ENCODE measurements around the gene CDS2. TPM values are rescaled to one million over a fixed set of nuclear protein-coding genes. Genes with fewer than 3 reads are reported as not detected.
A peak's percentile ranks its signal among the peaks of the same experiment; 100 is the strongest.

Gene CDS2
- polyA plus RNA-seq, 2 of the 4 experiments (the other 2 are of a cell fraction): 44.0 to 106 TPM

DNA sequence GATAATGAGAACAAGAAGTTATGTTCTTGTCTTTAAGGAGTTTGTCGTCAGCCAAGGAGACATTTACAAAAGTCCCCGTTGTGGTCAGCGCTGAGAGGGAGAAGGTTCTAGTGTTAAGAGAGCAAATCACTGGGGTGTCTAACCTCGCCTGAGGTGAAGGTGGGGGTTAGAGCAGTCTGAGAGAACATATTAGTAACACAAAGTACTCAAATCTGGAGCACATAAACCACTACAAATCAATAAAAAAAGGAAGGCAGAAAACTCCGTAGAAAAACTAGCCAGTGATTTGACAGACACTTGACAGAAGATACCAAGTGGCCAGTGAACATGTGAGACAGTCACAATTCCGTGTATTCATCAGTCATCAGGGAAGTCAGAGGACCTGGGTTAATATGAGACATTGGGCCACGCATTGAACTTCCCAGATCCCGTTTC lies 45.4 kb downstream of the CDS2 start:
- no peak overlapping the region for H3K4me2 ChIP-seq
- no peaks in the 10 kb centered on the region for H3K9me3 ChIP-seq
- FAIRE-seq (peak; percentile 18), DNase-seq (ENCODE audit: low read depth in 1 of 2, low spot score in 1 of 2) (no peak), ATAC-seq (no peak)
- no peak for TF ChIP-seq TFCP2L1 (CRISPR knock-in tag; IDR thresholded peaks at IDR 0.05)
- TF ChIP-seq ZC3H11A (IDR thresholded peaks at IDR 0.05): no peak
- no peak for TF ChIP-seq GATA3 (IDR thresholded peaks at IDR 0.05; ENCODE audit: borderline replicate concordance)
- CTCF ChIA-PET: interaction anchor here (0.7 to 4.3 kb wide), 4 partner anchors 7 to 45 kb away, joined by 3 to 32 read pairs (median 3); partner anchors contain the start of gene CDS2
- no peak overlapping the region for H3K27ac ChIP-seq
- WGBS (ENCODE audit: missing lambda C conversion rate): 85% methylated on average over 8 of the region's 8 CpGs
- H3K4me1 ChIP-seq: peaks cover 16% of the 10 kb centered on the region
- no peak overlapping the region for H3K4me3 ChIP-seq
- POLR2A ChIA-PET: no interaction called here

DNA sequence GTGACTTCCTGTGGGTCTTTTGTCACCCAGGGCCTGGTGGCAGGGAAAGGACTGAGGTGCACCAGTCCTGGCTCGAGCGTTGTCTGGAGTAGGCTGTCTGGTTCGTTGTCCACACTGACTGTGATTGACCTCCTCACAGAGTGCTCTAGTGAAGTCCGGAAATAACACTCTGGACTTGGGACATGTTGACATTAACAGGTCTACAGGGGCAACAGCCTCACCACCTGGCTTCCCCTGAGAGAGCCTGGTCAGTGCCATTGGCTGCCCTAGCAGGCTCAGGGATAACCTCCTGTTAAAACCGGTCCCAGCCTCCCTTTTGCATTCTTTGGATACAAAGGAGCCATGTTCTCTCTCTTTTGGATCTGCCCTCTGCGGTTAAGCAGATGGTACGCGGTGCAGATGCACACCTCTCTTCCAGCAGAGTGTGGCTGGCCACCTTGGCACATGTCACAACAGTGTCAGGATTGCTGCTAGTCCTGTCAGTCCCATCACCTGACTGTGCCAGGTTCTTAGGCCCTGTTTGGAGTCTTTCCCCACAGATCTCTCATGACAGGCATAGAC lies 46.2 kb downstream of the CDS2 start:
- no peak for DNase-seq (ENCODE audit: low read depth in 1 of 2, low spot score in 1 of 2)
- WGBS (ENCODE audit: missing lambda C conversion rate): 93% methylated on average over 8 of the region's 8 CpGs
- POLR2A ChIA-PET: no interaction called here
- Histone ChIP-seq H3K27ac (no peak overlapping the region), H3K4me2 (no peak overlapping the region), H3K4me1 (peaks cover 12% of the 10 kb centered on the region), H3K9me3 (no peaks in the 10 kb centered on the region), H3K4me3 (no peak overlapping the region)
- TF ChIP-seq, protein P1, sequence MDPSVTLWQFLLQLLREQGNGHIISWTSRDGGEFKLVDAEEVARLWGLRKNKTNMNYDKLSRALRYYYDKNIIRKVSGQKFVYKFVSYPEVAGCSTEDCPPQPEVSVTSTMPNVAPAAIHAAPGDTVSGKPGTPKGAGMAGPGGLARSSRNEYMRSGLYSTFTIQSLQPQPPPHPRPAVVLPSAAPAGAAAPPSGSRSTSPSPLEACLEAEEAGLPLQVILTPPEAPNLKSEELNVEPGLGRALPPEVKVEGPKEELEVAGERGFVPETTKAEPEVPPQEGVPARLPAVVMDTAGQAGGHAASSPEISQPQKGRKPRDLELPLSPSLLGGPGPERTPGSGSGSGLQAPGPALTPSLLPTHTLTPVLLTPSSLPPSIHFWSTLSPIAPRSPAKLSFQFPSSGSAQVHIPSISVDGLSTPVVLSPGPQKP (IDR thresholded peaks at IDR 0.05; ENCODE audit: low read depth, low read length): no peak
- no peak for TF ChIP-seq MYC (IDR thresholded peaks at IDR 0.05; ENCODE audit: borderline replicate concordance, low read length)
- no peak for TF ChIP-seq HDAC2 (IDR thresholded peaks at IDR 0.05)
- TF ChIP-seq, protein P2, sequence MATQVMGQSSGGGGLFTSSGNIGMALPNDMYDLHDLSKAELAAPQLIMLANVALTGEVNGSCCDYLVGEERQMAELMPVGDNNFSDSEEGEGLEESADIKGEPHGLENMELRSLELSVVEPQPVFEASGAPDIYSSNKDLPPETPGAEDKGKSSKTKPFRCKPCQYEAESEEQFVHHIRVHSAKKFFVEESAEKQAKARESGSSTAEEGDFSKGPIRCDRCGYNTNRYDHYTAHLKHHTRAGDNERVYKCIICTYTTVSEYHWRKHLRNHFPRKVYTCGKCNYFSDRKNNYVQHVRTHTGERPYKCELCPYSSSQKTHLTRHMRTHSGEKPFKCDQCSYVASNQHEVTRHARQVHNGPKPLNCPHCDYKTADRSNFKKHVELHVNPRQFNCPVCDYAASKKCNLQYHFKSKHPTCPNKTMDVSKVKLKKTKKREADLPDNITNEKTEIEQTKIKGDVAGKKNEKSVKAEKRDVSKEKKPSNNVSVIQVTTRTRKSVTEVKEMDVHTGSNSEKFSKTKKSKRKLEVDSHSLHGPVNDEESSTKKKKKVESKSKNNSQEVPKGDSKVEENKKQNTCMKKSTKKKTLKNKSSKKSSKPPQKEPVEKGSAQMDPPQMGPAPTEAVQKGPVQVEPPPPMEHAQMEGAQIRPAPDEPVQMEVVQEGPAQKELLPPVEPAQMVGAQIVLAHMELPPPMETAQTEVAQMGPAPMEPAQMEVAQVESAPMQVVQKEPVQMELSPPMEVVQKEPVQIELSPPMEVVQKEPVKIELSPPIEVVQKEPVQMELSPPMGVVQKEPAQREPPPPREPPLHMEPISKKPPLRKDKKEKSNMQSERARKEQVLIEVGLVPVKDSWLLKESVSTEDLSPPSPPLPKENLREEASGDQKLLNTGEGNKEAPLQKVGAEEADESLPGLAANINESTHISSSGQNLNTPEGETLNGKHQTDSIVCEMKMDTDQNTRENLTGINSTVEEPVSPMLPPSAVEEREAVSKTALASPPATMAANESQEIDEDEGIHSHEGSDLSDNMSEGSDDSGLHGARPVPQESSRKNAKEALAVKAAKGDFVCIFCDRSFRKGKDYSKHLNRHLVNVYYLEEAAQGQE (IDR thresholded peaks at IDR 0.05): no peak
- no peak for TF ChIP-seq HOXB13 (CRISPR knock-in tag; IDR thresholded peaks at IDR 0.05; ENCODE audit: low read depth)
- no peak for TF ChIP-seq CBX8 (IDR thresholded peaks at IDR 0.05)
- TF ChIP-seq ZFP36 (IDR thresholded peaks at IDR 0.05; ENCODE audit: borderline replicate concordance, partially characterized antibody): no peak
- TF ChIP-seq SMC3 (IDR thresholded peaks at IDR 0.05): no peak
- TF ChIP-seq, protein P3, sequence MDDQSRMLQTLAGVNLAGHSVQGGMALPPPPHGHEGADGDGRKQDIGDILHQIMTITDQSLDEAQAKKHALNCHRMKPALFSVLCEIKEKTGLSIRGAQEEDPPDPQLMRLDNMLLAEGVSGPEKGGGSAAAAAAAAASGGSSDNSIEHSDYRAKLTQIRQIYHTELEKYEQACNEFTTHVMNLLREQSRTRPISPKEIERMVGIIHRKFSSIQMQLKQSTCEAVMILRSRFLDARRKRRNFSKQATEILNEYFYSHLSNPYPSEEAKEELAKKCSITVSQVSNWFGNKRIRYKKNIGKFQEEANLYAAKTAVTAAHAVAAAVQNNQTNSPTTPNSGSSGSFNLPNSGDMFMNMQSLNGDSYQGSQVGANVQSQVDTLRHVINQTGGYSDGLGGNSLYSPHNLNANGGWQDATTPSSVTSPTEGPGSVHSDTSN (IDR thresholded peaks at IDR 0.05): no peak
- TF ChIP-seq RCOR1 (IDR thresholded peaks at IDR 0.05; ENCODE audit: low read depth, low read length): no peak
- TF ChIP-seq HOXB5 (CRISPR knock-in tag; IDR thresholded peaks at IDR 0.05): no peak
- TF ChIP-seq MAZ (IDR thresholded peaks at IDR 0.05; ENCODE audit: borderline replicate concordance, low read depth, low read length): no peak
- TF ChIP-seq FOXS1 (CRISPR knock-in tag; IDR thresholded peaks at IDR 0.05): no peak
- CTCF ChIA-PET: interaction anchor here (4.3 kb wide), 1 partner anchor 19 kb away, joined by 32 read pairs; no protein-coding TSS in a partner anchor
- no peak for ATAC-seq
- no peak for FAIRE-seq

DNA sequence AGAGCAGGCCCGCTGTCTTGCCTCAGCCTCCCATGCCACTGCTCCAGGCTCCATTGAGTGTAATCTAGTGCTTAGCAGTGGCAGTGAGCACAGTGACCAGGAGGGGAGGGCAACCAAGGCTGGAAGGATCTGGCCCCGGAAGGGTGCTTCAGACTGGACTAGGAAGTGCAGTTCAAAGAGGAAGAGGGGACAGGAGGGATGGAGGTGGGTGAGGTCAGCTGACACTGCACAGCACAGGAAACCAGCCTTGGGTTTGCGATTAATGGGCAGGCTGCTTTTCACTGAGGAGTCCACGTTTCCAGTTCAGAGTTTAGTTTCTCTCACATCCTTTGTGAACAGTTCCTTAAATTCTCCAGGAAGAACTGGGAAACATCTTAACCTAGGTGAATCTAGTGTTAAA lies 46.9 kb downstream of the CDS2 start:
- ATAC-seq (no peak), FAIRE-seq (no peak), DNase-seq (ENCODE audit: low read depth in 1 of 2, low spot score in 1 of 2) (no peak)
- ChIA-PET POLR2A (no interaction called here), CTCF (interaction anchor here (0.8 to 2.8 kb wide), 4 partner anchors 17 to 47 kb away, joined by 3 to 14 read pairs (median 6); partner anchors contain the start of gene CDS2)
- Histone ChIP-seq H3K4me2 (no peak overlapping the region), H3K9me3 (no peaks in the 10 kb centered on the region), H3K4me3 (no peak overlapping the region), H3K27ac (no peak overlapping the region), H3K4me1 (peaks cover 6% of the 10 kb centered on the region)
- 93% methylated on average over 4 of the region's 4 CpGs for WGBS (ENCODE audit: missing lambda C conversion rate)
- TF ChIP-seq HOXA7 (CRISPR knock-in tag; IDR thresholded peaks at IDR 0.05): no peak
- TF ChIP-seq CHD2 (IDR thresholded peaks at IDR 0.05; ENCODE audit: low read length, partially characterized antibody): no peak
- TF ChIP-seq, protein P4, sequence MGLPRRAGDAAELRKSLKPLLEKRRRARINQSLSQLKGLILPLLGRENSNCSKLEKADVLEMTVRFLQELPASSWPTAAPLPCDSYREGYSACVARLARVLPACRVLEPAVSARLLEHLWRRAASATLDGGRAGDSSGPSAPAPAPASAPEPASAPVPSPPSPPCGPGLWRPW (IDR thresholded peaks at IDR 0.05): no peak
- no peak for TF ChIP-seq KDM1A (IDR thresholded peaks at IDR 0.05; ENCODE audit: low read depth)
- TF ChIP-seq ZNF302 (CRISPR knock-in tag; IDR thresholded peaks at IDR 0.05): no peak
- no peak for TF ChIP-seq PHF8 (IDR thresholded peaks at IDR 0.05; ENCODE audit: borderline replicate concordance, low read depth)
- TF ChIP-seq SMC3 (IDR thresholded peaks at IDR 0.05): no peak
- TF ChIP-seq ZSCAN20 (CRISPR knock-in tag; IDR thresholded peaks at IDR 0.05): no peak
- TF ChIP-seq RAD21 (conservative IDR thresholded peaks at IDR 0.05 in 1 of 2, IDR thresholded peaks at IDR 0.05 in 1 of 2): no peak
- no peak for TF ChIP-seq POLR2AphosphoS2 (conservative IDR thresholded peaks at IDR 0.05; ENCODE audit: low read length)
- TF ChIP-seq MYC (IDR thresholded peaks at IDR 0.05; ENCODE audit: borderline replicate concordance, low read length): no peak
